HepG2 (cell line): ENCODE data around the gene ITIH3. TPM values are rescaled to one million over a fixed set of nuclear protein-coding genes. Genes with fewer than 3 reads are reported as not detected.

ENCODE experiments used
- BRD4 ChIP-seq: sonication (generic); formaldehyde crosslinking; IDR thresholded peaks from 2 replicates; pipeline ENCODE4 v1.4.0; 2020; ENCODE audit warnings: missing genetic modification reagents
- CREB1 ChIP-seq, 2 experiments: fragments of 450-650 bp in 1 of 2; IDR thresholded peaks; 2 replicates each; pipeline ENCODE4 v1.6.1; 2016 to 2017; ENCODE audit warnings: control low read depth in 1 of 2, mild to moderate bottlenecking in 1 of 2, missing compliant biosample characterization in 1 of 2, missing genetic modification characterization in 1 of 2
- GLI4 ChIP-seq: sonication (generic); formaldehyde crosslinking; IDR thresholded peaks from 2 replicates; pipeline ENCODE4 v1.5.1; 2020; ENCODE audit warnings: missing genetic modification reagents, mild to moderate bottlenecking, moderate library complexity, borderline replicate concordance
- MAF1 ChIP-seq: sonication (generic); formaldehyde crosslinking; IDR thresholded peaks from 2 replicates; pipeline ENCODE4 v1.5.0; 2020; ENCODE audit warnings: missing genetic modification reagents, borderline replicate concordance
- MAZ ChIP-seq, 2 experiments: sonication (generic) in 1 of 2; formaldehyde crosslinking in 1 of 2; IDR thresholded peaks; 2 replicates each; pipeline versions ENCODE4 v1.5.0 to v1.6.1; 2012 to 2020; ENCODE audit warnings: low read depth in 2 of 2, mild to moderate bottlenecking in 2 of 2, borderline replicate concordance in 1 of 2, improper control_type of control experiment in 1 of 2, low read length in 1 of 2, missing genetic modification reagents in 1 of 2, moderate library complexity in 1 of 2
- NFIC ChIP-seq: IDR thresholded peaks from 2 replicates; pipeline ENCODE4 v1.6.1; 2012; ENCODE audit warnings: mild to moderate bottlenecking, low read length, inconsistent platforms
- NR2F6 ChIP-seq, 2 experiments: IDR thresholded peaks; 2 replicates each; pipeline ENCODE4 v1.6.1; 2016; ENCODE audit warnings: antibody characterized with exemption in 1 of 2, mild to moderate bottlenecking in 1 of 2
- RFX1 ChIP-seq: fragments of 450-650 bp; IDR thresholded peaks from 2 replicates; pipeline ENCODE4 v1.6.1; 2017
- YEATS4 ChIP-seq: sonication (generic); formaldehyde crosslinking; IDR thresholded peaks from 2 replicates; pipeline ENCODE4 v1.4.0; 2020; ENCODE audit warnings: missing genetic modification reagents, borderline replicate concordance
- ZBTB2 ChIP-seq: sonication (generic); formaldehyde crosslinking; IDR thresholded peaks from 2 replicates; pipeline ENCODE4 v1.8.0; 2022; ENCODE audit warnings: low read depth, missing genetic modification reagents
- ZBTB42 ChIP-seq: sonication (generic); formaldehyde crosslinking; IDR thresholded peaks from 2 replicates; pipeline ENCODE4 v1.5.0; 2020; ENCODE audit warnings: mild to moderate bottlenecking, missing genetic modification reagents
- ZNF235 ChIP-seq: sonication (generic); formaldehyde crosslinking; IDR thresholded peaks from 2 replicates; pipeline ENCODE4 v1.8.1; 2023; ENCODE audit warnings: mild to moderate bottlenecking, missing genetic modification reagents, borderline replicate concordance
- ZNF703 ChIP-seq: sonication (generic); formaldehyde crosslinking; IDR thresholded peaks from 2 replicates; pipeline ENCODE4 v1.5.1; 2020; ENCODE audit warnings: missing genetic modification reagents, mild to moderate bottlenecking, moderate library complexity, borderline replicate concordance
- ZNF775 ChIP-seq: sonication (generic); formaldehyde crosslinking; IDR thresholded peaks from 2 replicates; pipeline ENCODE4 v1.4.0; 2020; ENCODE audit warnings: missing genetic modification reagents, mild to moderate bottlenecking, moderate library complexity, borderline replicate concordance
- ZNF841 ChIP-seq: sonication (generic); formaldehyde crosslinking; IDR thresholded peaks from 2 replicates; pipeline ENCODE4 v1.8.1; 2023; ENCODE audit warnings: missing genetic modification reagents, borderline replicate concordance
- ZNF879 ChIP-seq: sonication (generic); formaldehyde crosslinking; IDR thresholded peaks from 2 replicates; pipeline ENCODE4 v1.8.1; 2023; ENCODE audit warnings: missing genetic modification reagents
- polyA plus RNA-seq, 8 experiments: library from polyadenylated mRNA; depleted of rRNA in 3 of 8; stranded (reverse) in 7 of 8; unstranded in 1 of 8; fragments of >200 nt; fragmentation: Illumina TruSeq in 4 of 8; extraction: Trizol in 4 of 8; gene quantifications; 2 replicates each; pipeline versions ENCODE4 v1.2.1 to v1.2.3, GENCODE V29; 2011 to 2016; ENCODE audit warnings: low read depth in 4 of 8, missing spikeins in 1 of 8, mixed read lengths in 1 of 8; ENCODE audit not compliant: insufficient read depth in 1 of 8
- total RNA-seq, 5 experiments: library from RNA; depleted of rRNA; stranded (reverse); fragments of >200 nt; fragmentation: Illumina TruSeq; extraction: Trizol; gene quantifications; 2 replicates each; pipeline ENCODE4 v1.2.3, GENCODE V29; 2016; ENCODE audit warnings: low read depth in 1 of 5
- TF ChIP-seq, protein P1 (sequence below): sonication (generic); formaldehyde crosslinking; conservative IDR thresholded peaks from 2 replicates; pipeline ENCODE4 v1.8.0; 2022; ENCODE audit warnings: low read depth, missing genetic modification reagents
- TF ChIP-seq, protein P2 (sequence below): IDR thresholded peaks from 2 replicates; pipeline ENCODE4 v1.6.1; 2016; ENCODE audit warnings: low read depth
- TF ChIP-seq, protein P3 (sequence below): IDR thresholded peaks from 2 replicates; pipeline ENCODE4 v1.6.1; 2016; ENCODE audit warnings: missing genetic modification reagents, missing compliant biosample characterization
- TF ChIP-seq, protein P4 (sequence below): sonication (generic); formaldehyde crosslinking; IDR thresholded peaks from 2 replicates; pipeline ENCODE4 v1.5.1; 2020; ENCODE audit warnings: mild to moderate bottlenecking, missing genetic modification reagents, borderline replicate concordance

The ITIH3 gene
- total and polyA plus RNA-seq, 2 of the 13 experiments (the other 11 are each of a cell fraction or from before 2014, with no cell fraction given) = 105 to 632 TPM

DNA sequence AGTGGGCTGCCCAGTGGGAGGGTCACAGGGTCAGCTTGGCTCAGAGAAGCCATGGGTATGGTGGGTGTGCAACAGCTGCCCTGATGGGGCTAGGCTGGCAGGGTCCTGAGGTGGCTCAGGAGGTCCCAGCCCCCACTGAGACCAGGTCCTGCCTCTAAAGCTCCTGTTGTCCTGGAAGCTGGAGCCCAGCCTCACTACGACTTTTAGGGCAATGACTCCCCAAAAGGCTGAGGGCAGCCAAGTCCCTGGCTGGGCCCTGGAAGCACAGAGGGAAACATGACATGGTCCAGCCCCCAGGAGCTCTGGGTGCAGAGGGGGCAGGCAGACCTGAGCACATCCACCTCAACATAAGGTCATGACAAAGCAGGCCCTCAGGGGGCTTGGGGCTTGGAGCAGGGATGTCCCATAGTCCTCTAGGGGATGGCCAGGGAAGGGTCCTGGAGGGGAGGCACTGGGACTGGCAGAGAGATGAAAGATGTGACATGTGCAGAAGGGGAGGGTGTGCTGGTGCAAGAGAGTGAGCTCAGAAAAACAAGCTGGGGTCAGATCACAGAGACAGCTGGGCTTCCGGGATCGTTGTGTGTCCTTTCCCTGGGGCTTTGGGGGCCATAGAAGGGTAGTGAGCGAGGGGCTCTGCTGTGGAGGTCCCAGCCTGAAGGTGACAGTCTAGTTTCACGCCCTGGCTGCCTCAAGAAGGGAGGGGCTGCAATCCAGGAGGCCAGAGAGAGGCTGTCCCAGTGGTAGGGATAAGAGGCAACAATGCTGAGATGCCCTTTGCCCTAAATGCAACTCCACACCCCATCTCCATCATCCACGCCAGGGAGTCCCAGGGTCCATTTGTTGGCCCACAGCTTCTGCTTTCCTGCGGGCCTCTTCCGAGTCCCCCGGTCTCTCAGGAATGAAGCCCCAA, 639 bp upstream of the ITIH3 start (continued):
- TF ChIP-seq, protein P1, sequence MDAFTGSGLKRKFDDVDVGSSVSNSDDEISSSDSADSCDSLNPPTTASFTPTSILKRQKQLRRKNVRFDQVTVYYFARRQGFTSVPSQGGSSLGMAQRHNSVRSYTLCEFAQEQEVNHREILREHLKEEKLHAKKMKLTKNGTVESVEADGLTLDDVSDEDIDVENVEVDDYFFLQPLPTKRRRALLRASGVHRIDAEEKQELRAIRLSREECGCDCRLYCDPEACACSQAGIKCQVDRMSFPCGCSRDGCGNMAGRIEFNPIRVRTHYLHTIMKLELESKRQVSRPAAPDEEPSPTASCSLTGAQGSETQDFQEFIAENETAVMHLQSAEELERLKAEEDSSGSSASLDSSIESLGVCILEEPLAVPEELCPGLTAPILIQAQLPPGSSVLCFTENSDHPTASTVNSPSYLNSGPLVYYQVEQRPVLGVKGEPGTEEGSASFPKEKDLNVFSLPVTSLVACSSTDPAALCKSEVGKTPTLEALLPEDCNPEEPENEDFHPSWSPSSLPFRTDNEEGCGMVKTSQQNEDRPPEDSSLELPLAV (CRISPR knock-in tag) = no peak
- no peak for TF ChIP-seq YEATS4 (CRISPR knock-in tag)
- no peak for TF ChIP-seq MAF1 (CRISPR knock-in tag)
- no peak for TF ChIP-seq ZNF841
- TF ChIP-seq ZNF235 (CRISPR knock-in tag) = no peak
- TF ChIP-seq, protein P2, sequence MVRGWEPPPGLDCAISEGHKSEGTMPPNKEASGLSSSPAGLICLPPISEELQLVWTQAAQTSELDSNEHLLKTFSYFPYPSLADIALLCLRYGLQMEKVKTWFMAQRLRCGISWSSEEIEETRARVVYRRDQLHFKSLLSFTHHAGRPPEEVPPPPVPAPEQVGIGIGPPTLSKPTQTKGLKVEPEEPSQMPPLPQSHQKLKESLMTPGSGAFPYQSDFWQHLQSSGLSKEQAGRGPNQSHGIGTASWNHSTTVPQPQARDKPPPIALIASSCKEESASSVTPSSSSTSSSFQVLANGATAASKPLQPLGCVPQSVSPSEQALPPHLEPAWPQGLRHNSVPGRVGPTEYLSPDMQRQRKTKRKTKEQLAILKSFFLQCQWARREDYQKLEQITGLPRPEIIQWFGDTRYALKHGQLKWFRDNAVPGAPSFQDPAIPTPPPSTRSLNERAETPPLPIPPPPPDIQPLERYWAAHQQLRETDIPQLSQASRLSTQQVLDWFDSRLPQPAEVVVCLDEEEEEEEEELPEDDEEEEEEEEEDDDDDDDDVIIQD (CRISPR knock-in tag) = no peak
- TF ChIP-seq ZBTB42 (CRISPR knock-in tag) = no peak
- peak; percentile 42; the same call in 1 of the 2 replicates for TF ChIP-seq GLI4
- TF ChIP-seq, protein P3, sequence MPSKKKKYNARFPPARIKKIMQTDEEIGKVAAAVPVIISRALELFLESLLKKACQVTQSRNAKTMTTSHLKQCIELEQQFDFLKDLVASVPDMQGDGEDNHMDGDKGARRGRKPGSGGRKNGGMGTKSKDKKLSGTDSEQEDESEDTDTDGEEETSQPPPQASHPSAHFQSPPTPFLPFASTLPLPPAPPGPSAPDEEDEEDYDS = no peak
- no peak for TF ChIP-seq CREB1 (IDR thresholded peaks at IDR 0.05)
- TF ChIP-seq CREB1 (CRISPR knock-in tag; IDR thresholded peaks at IDR 0.05) = no peak
- TF ChIP-seq ZNF879 (CRISPR knock-in tag) = no peak
- no peak for TF ChIP-seq ZBTB2 (CRISPR knock-in tag)
- no peak for TF ChIP-seq NFIC
- no peak for TF ChIP-seq MAZ (IDR thresholded peaks at IDR 0.05; ENCODE audit: borderline replicate concordance, low read depth, low read length)
- TF ChIP-seq MAZ (CRISPR knock-in tag; IDR thresholded peaks at IDR 0.05; ENCODE audit: low read depth) = 0 out of 2 replicates have a peak, but pooled peaks have one; percentile 13
- TF ChIP-seq ZNF775 (CRISPR knock-in tag) = no peak
- TF ChIP-seq NR2F6 (IDR thresholded peaks at IDR 0.05) = no peak
- TF ChIP-seq NR2F6 (CRISPR knock-in tag; IDR thresholded peaks at IDR 0.05) = 0 out of 2 replicates have a peak, but pooled peaks have one; percentile 24
- no peak for TF ChIP-seq ZNF703 (CRISPR knock-in tag)
- TF ChIP-seq, protein P4, sequence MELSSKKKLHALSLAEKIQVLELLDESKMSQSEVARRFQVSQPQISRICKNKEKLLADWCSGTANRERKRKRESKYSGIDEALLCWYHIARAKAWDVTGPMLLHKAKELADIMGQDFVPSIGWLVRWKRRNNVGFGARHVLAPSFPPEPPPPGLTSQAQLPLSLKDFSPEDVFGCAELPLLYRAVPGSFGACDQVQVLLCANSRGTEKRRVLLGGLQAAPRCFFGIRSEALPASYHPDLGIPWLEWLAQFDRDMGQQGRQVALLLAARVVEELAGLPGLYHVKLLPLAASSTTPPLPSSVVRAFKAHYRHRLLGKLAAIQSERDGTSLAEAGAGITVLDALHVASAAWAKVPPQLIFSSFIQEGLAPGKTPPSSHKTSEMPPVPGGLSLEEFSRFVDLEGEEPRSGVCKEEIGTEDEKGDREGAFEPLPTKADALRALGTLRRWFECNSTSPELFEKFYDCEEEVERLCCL (CRISPR knock-in tag) = no peak
- TF ChIP-seq RFX1 = no peak
- TF ChIP-seq BRD4 (CRISPR knock-in tag) = no peak
